Spleen (tissue), 11 donors: ENCODE data around the gene EPM2A. TPM values are rescaled to one million over a fixed set of nuclear protein-coding genes. Genes with fewer than 3 reads are reported as not detected.

Source experiments
- DNase-seq: peaks from one replicate; pipeline ENCODE4 v3.0.0-alpha.2; 2020
- H3K27ac ChIP-seq, 8 donors: fragments of 200-600 bp; sonication (generic) in 7 of 8; 1 replicate in 4 of 8; 2 replicates in 4 of 8; pipeline versions ENCODE4 v1.5.0 to v1.8.0; 2016 to 2021; ENCODE audit warnings: inconsistent platforms in 4 of 8, mild to moderate bottlenecking in 4 of 8, moderate library complexity in 1 of 8
- H3K27me3 ChIP-seq, 7 donors: fragments of 200-600 bp; sonication (generic) in 6 of 7; replicated peaks in 1 of 7; 1 replicate in 4 of 7; 2 replicates in 3 of 7; pipeline versions ENCODE4 v1.5.0 to v1.8.0; 2016 to 2021; ENCODE audit warnings: inconsistent platforms in 3 of 7, mild to moderate bottlenecking in 1 of 7
- H3K36me3 ChIP-seq, 6 donors: fragments of 200-600 bp; sonication (generic) in 5 of 6; 1 replicate in 4 of 6; 2 replicates in 2 of 6; pipeline versions ENCODE4 v1.5.0 to v1.8.0; 2016 to 2021; ENCODE audit warnings: inconsistent platforms in 2 of 6
- H3K4me1 ChIP-seq, 6 donors: fragments of 200-600 bp; sonication (generic) in 5 of 6; 1 replicate in 3 of 6; 2 replicates in 3 of 6; pipeline versions ENCODE4 v1.5.0 to v1.8.0; 2016 to 2021; ENCODE audit warnings: inconsistent platforms in 3 of 6
- H3K4me3 ChIP-seq, 8 donors: fragments of 200-600 bp; sonication (generic) in 7 of 8; 1 replicate in 4 of 8; 2 replicates in 4 of 8; pipeline versions ENCODE4 v1.5.0 to v1.8.0; 2016 to 2021; ENCODE audit warnings: inconsistent platforms in 4 of 8, mild to moderate bottlenecking in 4 of 8, moderate library complexity in 2 of 8
- H3K9me3 ChIP-seq, 8 donors: fragments of 200-600 bp; sonication (generic) in 7 of 8; 1 replicate in 4 of 8; 2 replicates in 4 of 8; pipeline versions ENCODE4 v1.5.0 to v1.8.0; 2016 to 2021; ENCODE audit warnings: inconsistent platforms in 4 of 8
- CTCF ChIP-seq, 11 experiments: fragments of 200-600 bp in 7 of 11; fragments of 450-650 bp in 4 of 11; sonication (generic) in 4 of 11; IDR thresholded peaks in 8 of 11; conservative IDR thresholded peaks in 3 of 11; 1 replicate in 7 of 11; 2 replicates in 4 of 11; pipeline versions ENCODE4 v1.4.0 to v1.8.0; 2016 to 2021; ENCODE audit warnings: antibody characterized with exemption in 11 of 11, inconsistent platforms in 4 of 11, mild to moderate bottlenecking in 1 of 11
- POLR2A ChIP-seq, 3 donors: fragments of 450-650 bp; IDR thresholded peaks; one replicate each; pipeline ENCODE4 v1.5.1; 2017; ENCODE audit warnings: antibody characterized with exemption in 3 of 3, mild to moderate bottlenecking in 1 of 3
- POLR2AphosphoS5 ChIP-seq, 3 donors: sonication (generic); formaldehyde crosslinking; IDR thresholded peaks; one replicate each; pipeline ENCODE4 v1.5.1; 2017; ENCODE audit warnings: antibody characterized with exemption in 3 of 3
- WGBS, 5 donors: extraction: QIAGEN DNeasy Blood & Tissue Kit in 3 of 5; methylation state at CpG; one replicate each; pipeline versions ENCODE4 v1.1.5 to v1.1.7; 2013 to 2018; 5-methylcytosine and 5-hydroxymethylcytosine counted together
- intact Hi-C: fragments of 100-400 bp; cut with DNase I; formaldehyde crosslinking; loops from one replicate; pipeline ENCODE4 v1.15.0; 2023; ENCODE audit warnings: low total_unique reads
- polyA plus RNA-seq, 3 donors: library from polyadenylated mRNA; stranded (reverse); fragments of 200-250 nt; gene quantifications; one replicate each; pipeline ENCODE4 v1.2.1, GENCODE V29; 2013
- total RNA-seq, 7 donors: library from RNA; depleted of rRNA in 3 of 7; stranded (reverse); fragments of >200 nt in 3 of 7; fragmentation: NEBNext Ultra II Directional in 4 of 7; extraction: Animal tissue kit (Norgen Biotek cat#: 25700) in 4 of 7; gene quantifications; one replicate each; pipeline versions ENCODE4 v1.1.0 to v1.2.1, GENCODE V29; 2016 to 2021
- donor health status: healthy with polysubstance abuse.
- donor health status: DM: no; HTN: no; CAD: no; lungs with moderate emphysema.
- donor health status: DM: no; HTN: no; CAD: no.
- donor health status: Bipolar disorder and iron deficiency.
- donor health status: healthy.
- donor health status: DM: no; HTN: no; CAD: no.
- donor health status: DM: yes; HTN: yes; CAD: no.

Gene EPM2A
- total and polyA plus RNA-seq, 10 donors: 4.3 to 15.5 (median 8.9) TPM

- Histone ChIP-seq H3K27ac (no peak overlapping the region), H3K27me3 (no peaks in the 10 kb centered on the region), H3K4me3 (no peak overlapping the region), H3K36me3 (peaks cover 0 to 11% (median 0%) of the 10 kb centered on the region in 6 donors), H3K4me1 (peaks cover 7 to 44% (median 23%) of the 10 kb centered on the region in 6 donors), H3K9me3 (peaks cover 0 to 20% (median 17%) of the 10 kb centered on the region in 8 donors)
- intact Hi-C loops: no loop called here
- 86 to 98% (median 93%) methylated on average over 1 of the region's 1 CpG for WGBS, 5 donors
- no peak for TF ChIP-seq POLR2A (IDR thresholded peaks at IDR 0.05)
- no peak for TF ChIP-seq CTCF (IDR thresholded peaks at IDR 0.05 in 8 of 11, conservative IDR thresholded peaks at IDR 0.05 in 3 of 11)
- TF ChIP-seq POLR2AphosphoS5 (IDR thresholded peaks at IDR 0.05): no peak
- DNase-seq: no peak
These were observed 2.1 kb downstream of the EPM2A start for GRCh38 chr6:145733207-145733606.

- no peak overlapping the region for H3K4me3 ChIP-seq
- H3K36me3 ChIP-seq: peaks cover 0 to 11% (median 0%) of the 10 kb centered on the region in 6 donors
- WGBS, 5 donors: 39 to 80% (median 78%) methylated on average over 1 of the region's 1 CpG
- no peak overlapping the region for H3K27ac ChIP-seq
- peaks cover 0 to 32% (median 28%) of the 10 kb centered on the region in 8 donors for H3K9me3 ChIP-seq
- DNase-seq: no peak
- TF ChIP-seq POLR2AphosphoS5 (IDR thresholded peaks at IDR 0.05): no peak
- no peak for TF ChIP-seq CTCF (IDR thresholded peaks at IDR 0.05 in 8 of 11, conservative IDR thresholded peaks at IDR 0.05 in 3 of 11)
- no peak for TF ChIP-seq POLR2A (IDR thresholded peaks at IDR 0.05)
- H3K4me1 ChIP-seq: peaks cover 7 to 37% (median 20%) of the 10 kb centered on the region in 6 donors
- H3K27me3 ChIP-seq: no peaks in the 10 kb centered on the region
- intact Hi-C loops: no loop called here
These were observed 3.9 kb downstream of the EPM2A start for GRCh38 chr6:145731447-145731846.

GRCh38 chr6:145729887-145730286 is 5.4 kb downstream of the EPM2A start:
- Histone ChIP-seq H3K36me3 (peaks cover 0 to 11% (median 0%) of the 10 kb centered on the region in 6 donors), H3K4me3 (no peak overlapping the region), H3K9me3 (peaks cover 0 to 32% (median 28%) of the 10 kb centered on the region in 8 donors), H3K4me1 (peaks cover 7 to 27% (median 13%) of the 10 kb centered on the region in 6 donors), H3K27ac (no peak overlapping the region), H3K27me3 (no peaks in the 10 kb centered on the region)
- DNase-seq: no peak
- intact Hi-C loops: no loop called here
- TF ChIP-seq POLR2A (IDR thresholded peaks at IDR 0.05): no peak
- no peak for TF ChIP-seq POLR2AphosphoS5 (IDR thresholded peaks at IDR 0.05)
- no peak for TF ChIP-seq CTCF (IDR thresholded peaks at IDR 0.05 in 8 of 11, conservative IDR thresholded peaks at IDR 0.05 in 3 of 11)
- WGBS, 5 donors: 37 to 62% (median 49%) methylated on average over 2 of the region's 2 CpGs

GRCh38 chr6:145728444-145729385 is 6.6 kb downstream of the EPM2A start:
- 90 to 100% (median 96%) methylated on average over 1 of the region's 1 CpG; no CpG with 5 or more reads in 1 of the 5 donors for WGBS, 5 donors
- TF ChIP-seq POLR2AphosphoS5 (IDR thresholded peaks at IDR 0.05) (no peak), CTCF (IDR thresholded peaks at IDR 0.05 in 8 of 11, conservative IDR thresholded peaks at IDR 0.05 in 3 of 11) (no peak)
- intact Hi-C loops: no loop called here

More at GRCh38 chr6:145728444-145729385, 6.6 kb downstream of the EPM2A start:
- no peaks in the 10 kb centered on the region for H3K27me3 ChIP-seq
- no peak for DNase-seq
- H3K4me3 ChIP-seq: no peak overlapping the region
- no peak overlapping the region for H3K27ac ChIP-seq
- H3K36me3 ChIP-seq: peaks cover 0 to 11% (median 0%) of the 10 kb centered on the region in 6 donors
- H3K9me3 ChIP-seq: peaks cover 0 to 43% (median 35%) of the 10 kb centered on the region in 8 donors
- H3K4me1 ChIP-seq: peaks cover under 1 to 18% (median 4%) of the 10 kb centered on the region in 6 donors
